Esophagus squamous epithelium (tissue), 5 donors: Measurements from ENCODE around the gene FRMPD2. TPM values are rescaled to one million over a fixed set of nuclear protein-coding genes. Genes with fewer than 3 reads are reported as not detected.

Experiments used
- DNase-seq: peaks from one replicate; lab custom pipeline; 2025; lab: John Stamatoyannopoulos, UW
- H3K27ac ChIP-seq, 4 donors: fragments of 200-600 bp; sonication (generic); one replicate each; pipeline ENCODE4 v1.5.1; 2016 to 2019; ENCODE audit warnings: mild to moderate bottlenecking in 1 of 4
- H3K27me3 ChIP-seq, 4 donors: fragments of 200-600 bp; sonication (generic); 1 replicate in 3 of 4; 2 replicates in 1 of 4; pipeline versions ENCODE4 v1.5.1 to v1.6.0; 2017 to 2021; ENCODE audit warnings: antibody characterized with exemption in 1 of 4
- H3K36me3 ChIP-seq, 3 donors: fragments of 200-600 bp; sonication (generic); one replicate each; pipeline ENCODE4 v1.5.1; 2016 to 2019
- H3K4me1 ChIP-seq, 3 donors: fragments of 200-600 bp; sonication (generic); one replicate each; pipeline ENCODE4 v1.5.1; 2017 to 2019
- H3K4me3 ChIP-seq, 4 donors: fragments of 200-600 bp; sonication (generic); 1 replicate in 3 of 4; 2 replicates in 1 of 4; pipeline ENCODE4 v1.5.1; 2016 to 2019; ENCODE audit warnings: mild to moderate bottlenecking in 2 of 4, moderate library complexity in 1 of 4
- H3K9me3 ChIP-seq, 3 donors: fragments of 200-600 bp; sonication (generic); one replicate each; pipeline ENCODE4 v1.5.1; 2016 to 2019
- POLR2A ChIP-seq, 4 donors: fragments of 450-650 bp; IDR thresholded peaks; one replicate each; pipeline ENCODE4 v1.6.1; 2017; ENCODE audit warnings: antibody characterized with exemption in 4 of 4, mild to moderate bottlenecking in 4 of 4, moderate library complexity in 3 of 4
- WGBS, 2 donors: methylation state at CpG; one replicate each; pipeline ENCODE4 v1.1.5; 2018; 5-methylcytosine and 5-hydroxymethylcytosine counted together
- intact Hi-C: fragments of 100-400 bp; cut with DNase I; formaldehyde crosslinking; loops from one replicate; pipeline ENCODE4 v1.15.0; 2022
- total RNA-seq, 4 donors: library from RNA; depleted of rRNA; stranded (reverse); fragments of >200 nt; gene quantifications; one replicate each; pipeline ENCODE4 v1.1.0, GENCODE V29; 2016
- TF ChIP-seq, protein P1 (sequence below), 6 experiments: fragments of 450-650 bp in 4 of 6; fragments of 200-600 bp in 2 of 6; sonication (generic) in 2 of 6; IDR thresholded peaks; one replicate each; pipeline ENCODE4 v1.5.1; 2016 to 2019; ENCODE audit warnings: antibody characterized with exemption in 6 of 6, mild to moderate bottlenecking in 4 of 6, moderate library complexity in 4 of 6
- donor health status: DM: yes; HTN: yes; CAD: no.

FRMPD2 gene
- total RNA-seq, 4 donors from 2014 or later = not detected

DNA sequence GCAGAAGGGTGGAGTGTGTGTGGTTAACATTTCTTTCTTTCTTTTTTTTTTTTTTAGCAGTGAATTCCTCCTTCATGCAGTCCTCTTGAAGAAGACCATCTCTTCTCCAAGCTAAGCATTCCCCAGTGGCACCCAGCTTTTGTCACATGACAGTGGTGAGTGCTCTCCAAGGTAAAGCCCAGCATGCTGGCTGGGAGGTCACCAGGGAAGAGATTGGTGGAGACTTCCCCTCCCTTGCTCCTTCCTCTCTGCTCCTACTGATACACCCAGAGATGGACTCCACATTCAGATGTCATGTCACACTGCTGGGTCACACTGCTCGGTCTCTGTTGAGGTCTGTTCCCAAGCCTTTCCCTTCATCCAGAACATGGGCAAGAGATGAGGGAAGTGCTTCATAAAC lies 55.3 kb downstream of the FRMPD2 start:
- Histone ChIP-seq H3K4me3 (no peak overlapping the region), H3K36me3 (no peaks in the 10 kb centered on the region), H3K9me3 (no peaks in the 10 kb centered on the region), H3K4me1 (no peaks in the 10 kb centered on the region), H3K27ac (no peak overlapping the region), H3K27me3 (peaks cover 0 to 21% (median 0%) of the 10 kb centered on the region in 4 donors)
- DNase-seq = no peak
- WGBS, 2 donors = 81 to 100% methylated on average over 1 of the region's 1 CpG
- TF ChIP-seq, protein P1, sequence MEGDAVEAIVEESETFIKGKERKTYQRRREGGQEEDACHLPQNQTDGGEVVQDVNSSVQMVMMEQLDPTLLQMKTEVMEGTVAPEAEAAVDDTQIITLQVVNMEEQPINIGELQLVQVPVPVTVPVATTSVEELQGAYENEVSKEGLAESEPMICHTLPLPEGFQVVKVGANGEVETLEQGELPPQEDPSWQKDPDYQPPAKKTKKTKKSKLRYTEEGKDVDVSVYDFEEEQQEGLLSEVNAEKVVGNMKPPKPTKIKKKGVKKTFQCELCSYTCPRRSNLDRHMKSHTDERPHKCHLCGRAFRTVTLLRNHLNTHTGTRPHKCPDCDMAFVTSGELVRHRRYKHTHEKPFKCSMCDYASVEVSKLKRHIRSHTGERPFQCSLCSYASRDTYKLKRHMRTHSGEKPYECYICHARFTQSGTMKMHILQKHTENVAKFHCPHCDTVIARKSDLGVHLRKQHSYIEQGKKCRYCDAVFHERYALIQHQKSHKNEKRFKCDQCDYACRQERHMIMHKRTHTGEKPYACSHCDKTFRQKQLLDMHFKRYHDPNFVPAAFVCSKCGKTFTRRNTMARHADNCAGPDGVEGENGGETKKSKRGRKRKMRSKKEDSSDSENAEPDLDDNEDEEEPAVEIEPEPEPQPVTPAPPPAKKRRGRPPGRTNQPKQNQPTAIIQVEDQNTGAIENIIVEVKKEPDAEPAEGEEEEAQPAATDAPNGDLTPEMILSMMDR (IDR thresholded peaks at IDR 0.05) = no peak
- intact Hi-C loops = loop anchor here (10.0 kb wide), 1 partner anchor 66 kb away; no protein-coding TSS in a partner anchor

- intact Hi-C loops = loop anchor here (10.0 kb wide), 1 partner anchor 68 kb away; no protein-coding TSS in a partner anchor
- Histone ChIP-seq H3K27ac (no peak overlapping the region), H3K27me3 (peaks cover 0 to 16% (median 0%) of the 10 kb centered on the region in 4 donors), H3K36me3 (no peaks in the 10 kb centered on the region), H3K9me3 (no peaks in the 10 kb centered on the region), H3K4me1 (no peaks in the 10 kb centered on the region), H3K4me3 (no peak overlapping the region)
- DNase-seq = no peak
- TF ChIP-seq, protein P1 (IDR thresholded peaks at IDR 0.05) = no peak
- TF ChIP-seq POLR2A (IDR thresholded peaks at IDR 0.05) = no peak
- 57 to 71% methylated on average over 1 of the region's 1 CpG for WGBS, 2 donors
Measured at GRCh38 chr10:48216744-48217143, 57.8 kb downstream of the FRMPD2 start.

- Histone ChIP-seq H3K27ac (no peak overlapping the region), H3K36me3 (no peaks in the 10 kb centered on the region), H3K4me3 (no peak overlapping the region), H3K27me3 (peaks cover 0 to 21% (median 0%) of the 10 kb centered on the region in 4 donors), H3K9me3 (no peaks in the 10 kb centered on the region), H3K4me1 (no peaks in the 10 kb centered on the region)
- intact Hi-C loops = loop anchor here (10.0 kb wide), 1 partner anchor 69 kb away; no protein-coding TSS in a partner anchor
- no peak for DNase-seq
- TF ChIP-seq, protein P1 (IDR thresholded peaks at IDR 0.05) = no peak
- no peak for TF ChIP-seq POLR2A (IDR thresholded peaks at IDR 0.05)
Measured at GRCh38 chr10:48216204-48216505, 58.3 kb downstream of the FRMPD2 start.

GRCh38 chr10:48215486-48216203 lies 58.9 kb downstream of the FRMPD2 start:
- Histone ChIP-seq H3K4me3 (no peak overlapping the region), H3K4me1 (no peaks in the 10 kb centered on the region), H3K27me3 (peaks cover 0 to 22% (median 0%) of the 10 kb centered on the region in 4 donors), H3K36me3 (no peaks in the 10 kb centered on the region), H3K9me3 (no peaks in the 10 kb centered on the region), H3K27ac (no peak overlapping the region)
- DNase-seq = no peak
- no peak for TF ChIP-seq POLR2A (IDR thresholded peaks at IDR 0.05)
- TF ChIP-seq, protein P1 (IDR thresholded peaks at IDR 0.05) = peak in 5 of 6 experiments; percentile 44 to 76 (median 58)
- intact Hi-C loops = loop anchor here (10.0 kb wide), 1 partner anchor 69 kb away; no protein-coding TSS in a partner anchor
- WGBS, 2 donors = 50 to 56% methylated on average over 3 of the region's 5 CpGs

GRCh38 chr10:48214716-48215485 lies 59.6 kb downstream of the FRMPD2 start:
- DNase-seq = no peak
- 85 to 86% methylated on average over 5 of the region's 6 CpGs for WGBS, 2 donors
- no peaks in the 10 kb centered on the region for H3K4me1 ChIP-seq
- TF ChIP-seq, protein P1 (IDR thresholded peaks at IDR 0.05) = no peak
- TF ChIP-seq POLR2A (IDR thresholded peaks at IDR 0.05) = no peak
- no peaks in the 10 kb centered on the region for H3K36me3 ChIP-seq
- H3K4me3 ChIP-seq = no peak overlapping the region
- intact Hi-C loops = loop anchor here (10.0 kb wide), 1 partner anchor 70 kb away; no protein-coding TSS in a partner anchor
- H3K27me3 ChIP-seq = peaks cover 0 to 22% (median 0%) of the 10 kb centered on the region in 4 donors
- H3K9me3 ChIP-seq = no peaks in the 10 kb centered on the region
- no peak overlapping the region for H3K27ac ChIP-seq
